Naive B cell (primary cell): Measurements from ENCODE around the gene TAF11L14. TPM values are rescaled to one million over a fixed set of nuclear protein-coding genes. Genes with fewer than 3 reads are reported as not detected.
A peak's percentile ranks its signal among the peaks of the same experiment; 100 is the strongest.
"Not testable (repeated sequence)": the region's sequence is repeated elsewhere in the genome, so short reads cannot be mapped to it uniquely, and the experiment has no call there.

Experiments used
- ATAC-seq, 2 donors: fragments of 150-1000 bp; cut with Tn5 transposase; 2 replicates each; pipeline ENCODE4 v1.10.0; 2021; ENCODE audit warnings: low read depth in 2 of 2, mild to moderate bottlenecking in 2 of 2, moderate library complexity in 2 of 2
- DNase-seq: peaks from one replicate; pipeline ENCODE4 v3.0.0; 2022
- H3K27ac Mint-ChIP-seq, 6 donors: one replicate each; pipeline ENCODE4 v1.8.0; 2020 to 2022; ENCODE audit warnings: mild to moderate bottlenecking in 6 of 6, mixed read lengths in 6 of 6, moderate library complexity in 5 of 6, inconsistent platforms in 2 of 6
- H3K27me3 Mint-ChIP-seq, 3 donors: one replicate each; pipeline ENCODE4 v1.8.0; 2021 to 2022; ENCODE audit warnings: mixed read lengths in 3 of 3, mild to moderate bottlenecking in 1 of 3
- H3K36me3 Mint-ChIP-seq, 2 donors: one replicate each; pipeline ENCODE4 v1.8.0; 2020 to 2022; ENCODE audit warnings: mixed read lengths in 2 of 2, inconsistent platforms in 1 of 2, mild to moderate bottlenecking in 1 of 2
- H3K4me1 Mint-ChIP-seq, 3 donors: one replicate each; pipeline ENCODE4 v1.8.0; 2020 to 2022; ENCODE audit warnings: mixed read lengths in 3 of 3, inconsistent platforms in 1 of 3, mild to moderate bottlenecking in 1 of 3, moderate library complexity in 1 of 3
- H3K4me3 Mint-ChIP-seq, 8 donors: one replicate each; pipeline ENCODE4 v1.8.0; 2020 to 2022; ENCODE audit warnings: mild to moderate bottlenecking in 8 of 8, mixed read lengths in 8 of 8, moderate library complexity in 8 of 8, inconsistent platforms in 2 of 8
- H3K9me3 Mint-ChIP-seq, 7 donors: one replicate each; pipeline ENCODE4 v1.8.0; 2020 to 2022; ENCODE audit warnings: mixed read lengths in 7 of 7, mild to moderate bottlenecking in 5 of 7, inconsistent platforms in 2 of 7, moderate library complexity in 1 of 7
- polyA plus RNA-seq, 6 donors: library from polyadenylated mRNA; unstranded; fragments of 300-500 nt; fragmentation: Illumina TruSeq; gene quantifications; one replicate each; pipeline ENCODE4 v1.2.3, GENCODE V29; 2021; ENCODE audit warnings: low read depth in 6 of 6

The TAF11L14 gene
- polyA plus RNA-seq, 6 donors from 2014 or later, result not detected

- Mint-ChIP-seq H3K9me3 (peaks cover 0 to 14% (median 8%) of the 10 kb centered on the region in 7 donors), H3K27me3 (peaks cover 0 to 25% (median 8%) of the 10 kb centered on the region in 3 donors), H3K27ac (peak overlapping the region in 1 of 6 donors; percentile 39)
- not testable (repeated sequence) for ATAC-seq, H3K4me1 Mint-ChIP-seq, H3K4me3 Mint-ChIP-seq, DNase-seq, H3K36me3 Mint-ChIP-seq
These were observed 15.0 kb downstream of the TAF11L14 start for GRCh38 chr5:17649232-17649631.

GRCh38 chr5:17655201-17655759 lies 21.0 kb downstream of the TAF11L14 start:
- H3K4me1 Mint-ChIP-seq, ATAC-seq, H3K27ac Mint-ChIP-seq, H3K9me3 Mint-ChIP-seq, DNase-seq, H3K27me3 Mint-ChIP-seq, H3K4me3 Mint-ChIP-seq, H3K36me3 Mint-ChIP-seq: not testable (repeated sequence)

- Mint-ChIP-seq H3K4me3 (no peak overlapping the region), H3K27ac (no peak overlapping the region), H3K9me3 (peaks cover 0 to 10% (median 4%) of the 10 kb centered on the region in 7 donors), H3K36me3 (peaks cover 0 to 3% of the 10 kb centered on the region in 2 donors), H3K27me3 (no peaks in the 10 kb centered on the region), H3K4me1 (peaks cover 0 to 3% (median 0%) of the 10 kb centered on the region in 3 donors)
- DNase-seq (no peak), ATAC-seq (no peak)
These were observed 21.7 kb downstream of the TAF11L14 start for GRCh38 chr5:17655921-17656320.

GRCh38 chr5:17663182-17663581 lies 28.9 kb downstream of the TAF11L14 start:
- peaks cover 0 to 7% (median 0%) of the 10 kb centered on the region in 3 donors for H3K27me3 Mint-ChIP-seq
- peaks cover 0 to 6% of the 10 kb centered on the region in 2 donors for H3K36me3 Mint-ChIP-seq
- H3K4me3 Mint-ChIP-seq, result no peak overlapping the region
- H3K4me1 Mint-ChIP-seq, result peaks cover 17 to 22% (median 21%) of the 10 kb centered on the region in 3 donors
- DNase-seq (no peak), ATAC-seq (no peak)
- peaks cover 3 to 25% (median 11%) of the 10 kb centered on the region in 7 donors for H3K9me3 Mint-ChIP-seq
- H3K27ac Mint-ChIP-seq, result no peak overlapping the region

GRCh38 chr5:17665836-17666235 lies 31.6 kb downstream of the TAF11L14 start:
- ATAC-seq (peak; percentile 56 to 70), DNase-seq (no peak)
- Mint-ChIP-seq H3K27ac (no peak overlapping the region), H3K36me3 (peaks cover 0 to 4% of the 10 kb centered on the region in 2 donors), H3K27me3 (peaks cover 0 to 7% (median 0%) of the 10 kb centered on the region in 3 donors), H3K4me1 (peaks cover 14 to 22% (median 21%) of the 10 kb centered on the region in 3 donors), H3K4me3 (no peak overlapping the region), H3K9me3 (peaks cover 6 to 31% (median 11%) of the 10 kb centered on the region in 7 donors)

GRCh38 chr5:17666726-17667235 lies 32.5 kb downstream of the TAF11L14 start:
- ATAC-seq, result peak; percentile 78 to 79
- peak overlapping the region in 3 of 6 donors; percentile 19 to 86 (median 72) for H3K27ac Mint-ChIP-seq
- H3K4me3 Mint-ChIP-seq, result peak overlapping the region in 6 of 8 donors; percentile 18 to 72 (median 45)
- H3K27me3 Mint-ChIP-seq, result peaks cover 0 to 3% (median 0%) of the 10 kb centered on the region in 3 donors
- peaks cover 7 to 36% (median 11%) of the 10 kb centered on the region in 7 donors for H3K9me3 Mint-ChIP-seq
- DNase-seq, result no peak
- H3K36me3 Mint-ChIP-seq, result peaks cover 0 to 8% of the 10 kb centered on the region in 2 donors
- H3K4me1 Mint-ChIP-seq, result peaks cover 14 to 22% (median 21%) of the 10 kb centered on the region in 3 donors

DNA sequence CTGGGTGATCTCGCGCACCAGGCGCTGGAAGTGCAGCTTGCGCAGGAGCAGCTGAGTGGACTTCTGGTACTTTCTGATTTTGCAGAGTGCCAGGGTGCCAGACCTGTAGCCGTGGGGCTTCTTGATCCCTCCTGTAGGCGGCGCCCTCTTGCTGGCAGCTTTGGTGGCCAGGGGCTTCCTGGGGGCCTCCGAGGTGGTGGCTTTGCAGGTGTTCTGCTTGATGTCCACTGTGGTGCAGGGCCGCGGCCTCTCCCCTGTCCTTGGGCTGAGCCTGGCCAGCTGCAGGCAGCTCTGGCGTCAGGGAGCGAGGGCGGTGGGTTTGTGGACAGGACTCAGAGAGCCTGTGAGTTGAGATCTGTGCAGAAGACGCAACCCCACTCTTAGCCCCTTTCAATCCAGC lies 36.1 kb downstream of the TAF11L14 start:
- DNase-seq, result no peak
- no peak overlapping the region for H3K27ac Mint-ChIP-seq
- H3K4me1 Mint-ChIP-seq, result peaks cover 14 to 22% (median 21%) of the 10 kb centered on the region in 3 donors
- H3K4me3 Mint-ChIP-seq, result no peak overlapping the region
- no peaks in the 10 kb centered on the region for H3K27me3 Mint-ChIP-seq
- no peak for ATAC-seq
- peaks cover 0 to 8% of the 10 kb centered on the region in 2 donors for H3K36me3 Mint-ChIP-seq
- peaks cover 7 to 43% (median 13%) of the 10 kb centered on the region in 7 donors for H3K9me3 Mint-ChIP-seq

DNA sequence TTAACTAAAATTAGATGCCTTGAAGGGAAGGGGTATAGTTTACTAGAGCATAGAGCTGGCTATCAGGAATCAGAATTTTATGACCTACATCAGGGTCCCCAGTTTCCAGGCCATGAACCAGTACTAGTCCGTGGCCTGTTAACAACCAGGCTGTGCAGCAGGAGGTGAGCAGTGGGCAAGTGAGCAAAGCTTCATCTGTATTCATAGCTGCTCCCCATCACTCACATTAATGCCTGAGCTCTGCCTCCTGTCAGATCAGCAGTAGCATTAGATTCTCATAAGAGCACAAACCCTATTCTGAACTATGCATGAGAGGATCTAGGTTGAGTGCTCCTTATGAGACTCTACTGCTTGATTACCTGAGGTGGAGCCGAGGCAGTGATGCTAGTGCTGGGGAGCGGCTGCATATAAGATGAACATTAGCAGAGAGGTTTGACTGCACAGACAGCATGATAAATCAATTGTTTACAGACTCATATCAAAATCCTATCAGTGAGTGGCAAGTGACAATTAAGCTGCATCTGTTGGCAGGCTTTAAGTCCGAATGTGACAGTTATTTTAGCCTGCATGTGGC lies 44.6 kb downstream of the TAF11L14 start:
- Mint-ChIP-seq H3K4me3 (no peak overlapping the region), H3K4me1 (no peaks in the 10 kb centered on the region), H3K36me3 (no peaks in the 10 kb centered on the region), H3K27me3 (peaks cover 0 to 8% (median 0%) of the 10 kb centered on the region in 3 donors), H3K9me3 (no peaks in the 10 kb centered on the region), H3K27ac (no peak overlapping the region)
- DNase-seq (no peak), ATAC-seq (no peak)

- H3K27ac Mint-ChIP-seq, result peak overlapping the region in 1 of 6 donors; percentile 56
- peaks cover 0 to 8% (median 0%) of the 10 kb centered on the region in 3 donors for H3K27me3 Mint-ChIP-seq
- DNase-seq (no peak), ATAC-seq (no peak)
- H3K36me3 Mint-ChIP-seq, result no peaks in the 10 kb centered on the region
- H3K4me3 Mint-ChIP-seq, result no peak overlapping the region
- H3K4me1 Mint-ChIP-seq, result no peaks in the 10 kb centered on the region
- H3K9me3 Mint-ChIP-seq, result no peaks in the 10 kb centered on the region
These were observed 45.4 kb downstream of the TAF11L14 start for GRCh38 chr5:17679597-17680203.

GRCh38 chr5:17680737-17681136 lies 46.5 kb downstream of the TAF11L14 start:
- H3K9me3 Mint-ChIP-seq, result no peaks in the 10 kb centered on the region
- no peak overlapping the region for H3K27ac Mint-ChIP-seq
- H3K36me3 Mint-ChIP-seq, result no peaks in the 10 kb centered on the region
- ATAC-seq (no peak), DNase-seq (no peak)
- H3K27me3 Mint-ChIP-seq, result peaks cover 0 to 8% (median 0%) of the 10 kb centered on the region in 3 donors
- no peak overlapping the region for H3K4me3 Mint-ChIP-seq
- no peaks in the 10 kb centered on the region for H3K4me1 Mint-ChIP-seq

Other genes with a start within 250 kb of the TAF11L14 start
- not detected for gene TAF11L2, start 136.2 kb upstream of the TAF11L14 start, polyA plus RNA-seq
- not detected for gene TAF11L3, start 116.1 kb upstream of the TAF11L14 start, polyA plus RNA-seq
- not detected for gene TAF11L4, start 112.7 kb upstream of the TAF11L14 start, polyA plus RNA-seq
- not detected for gene TAF11L5, start 109.2 kb upstream of the TAF11L14 start, polyA plus RNA-seq
- gene TAF11L6, start 105.8 kb upstream of the TAF11L14 start, polyA plus RNA-seq, result not detected
- gene TAF11L7, start 48.7 kb upstream of the TAF11L14 start, polyA plus RNA-seq, result not detected
- not detected for gene TAF11L8, start 43.5 kb upstream of the TAF11L14 start, polyA plus RNA-seq
- gene TAF11L9, start 40.1 kb upstream of the TAF11L14 start, polyA plus RNA-seq, result not detected
- gene TAF11L10, start 36.6 kb upstream of the TAF11L14 start, polyA plus RNA-seq, result not detected
- gene TAF11L11, start 30.3 kb upstream of the TAF11L14 start, polyA plus RNA-seq, result not detected
- gene TAF11L12, start 24.1 kb upstream of the TAF11L14 start, polyA plus RNA-seq, result not detected
- not detected for gene TAF11L13, start 2.4 kb upstream of the TAF11L14 start, polyA plus RNA-seq